K562 (cell line): ENCODE data around the gene PIH1D1. TPM values are rescaled to one million over a fixed set of nuclear protein-coding genes. Genes with fewer than 3 reads are reported as not detected.

Source experiments
- CC2D1A ChIP-seq: fragments of 450-650 bp; IDR thresholded peaks from 2 replicates; pipeline ENCODE4 v1.6.1; 2017; ENCODE audit warnings: mild to moderate bottlenecking
- CCNT2 ChIP-seq: IDR thresholded peaks from 2 replicates; pipeline ENCODE4 v1.6.1; 2011; ENCODE audit warnings: borderline replicate concordance, low read depth, mild to moderate bottlenecking, moderate library complexity, mixed read lengths, low read length; ENCODE audit not compliant: insufficient read length; ENCODE audit errors: extremely low read depth
- CHD1 ChIP-seq: fragments of 200-600 bp; sonication (generic); IDR thresholded peaks from one replicate; pipeline ENCODE4 v1.6.1; 2012; ENCODE audit warnings: mild to moderate bottlenecking, moderate library complexity, low read length, inconsistent platforms
- E2F6 ChIP-seq, 2 experiments: IDR thresholded peaks; 2 replicates each; pipeline ENCODE4 v1.6.1; 2011; ENCODE audit warnings: borderline replicate concordance in 1 of 2, control low read depth in 1 of 2, low read depth in 1 of 2, low read length in 1 of 2, mild to moderate bottlenecking in 1 of 2, mixed read lengths in 1 of 2, moderate library complexity in 1 of 2; ENCODE audit not compliant: insufficient read depth in 1 of 2, insufficient read length in 1 of 2, poor library complexity in 1 of 2, severe bottlenecking in 1 of 2; ENCODE audit errors: extremely low read depth in 1 of 2
- ETS1 ChIP-seq: conservative IDR thresholded peaks from 2 replicates; pipeline ENCODE4 v1.6.1; 2011; ENCODE audit warnings: low read depth, mild to moderate bottlenecking, low read length; ENCODE audit not compliant: control insufficient read depth
- ETS2 ChIP-seq: IDR thresholded peaks from 2 replicates; pipeline ENCODE4 v1.6.1; 2016; ENCODE audit warnings: borderline replicate concordance, missing genetic modification characterization, mild to moderate bottlenecking, moderate library complexity, missing compliant biosample characterization; ENCODE audit not compliant: poor library complexity, severe bottlenecking
- FOXA3 ChIP-seq, 2 experiments: fragments of 450-650 bp in 1 of 2; sonication (generic) in 1 of 2; formaldehyde crosslinking; IDR thresholded peaks in 1 of 2; conservative IDR thresholded peaks in 1 of 2; 2 replicates each; pipeline versions ENCODE4 v1.4.0 to v1.8.0; 2020 to 2022; ENCODE audit warnings: mild to moderate bottlenecking in 2 of 2, missing genetic modification reagents in 1 of 2
- NCOA4 ChIP-seq: fragments of 450-650 bp; IDR thresholded peaks from 2 replicates; pipeline ENCODE4 v1.6.1; 2018; ENCODE audit warnings: mild to moderate bottlenecking; ENCODE audit not compliant: partially characterized antibody
- NFIC ChIP-seq: fragments of 450-650 bp; IDR thresholded peaks from 2 replicates; pipeline ENCODE4 v1.6.1; 2017; ENCODE audit warnings: mild to moderate bottlenecking, inconsistent platforms
- NFRKB ChIP-seq: fragments of 450-650 bp; IDR thresholded peaks from 2 replicates; pipeline ENCODE4 v1.6.1; 2016; ENCODE audit warnings: low read depth
- NKRF ChIP-seq: fragments of 450-650 bp; IDR thresholded peaks from 2 replicates; pipeline ENCODE4 v1.6.1; 2016; ENCODE audit warnings: borderline replicate concordance
- POLR3G ChIP-seq: IDR thresholded peaks from 2 replicates; pipeline ENCODE4 v1.6.1; 2011; ENCODE audit not compliant: insufficient read length, insufficient replicate concordance; ENCODE audit errors: extremely low read depth
- RBFOX2 ChIP-seq: fragments of 200-400 bp; formaldehyde crosslinking; IDR thresholded peaks from 2 replicates; pipeline ENCODE4 v1.6.1; 2017; ENCODE audit warnings: low read depth, mild to moderate bottlenecking, low read length, moderate library complexity
- RBM34 ChIP-seq: fragments of 200-400 bp; formaldehyde crosslinking; IDR thresholded peaks from 2 replicates; pipeline ENCODE4 v1.6.1; 2018; ENCODE audit warnings: low read length, borderline replicate concordance; ENCODE audit not compliant: insufficient read depth
- STAT5B ChIP-seq: fragments of 250-450 bp; sonication (Bioruptor Pico); IDR thresholded peaks from 2 replicates; pipeline ENCODE4 v1.8.0; 2021; ENCODE audit warnings: mild to moderate bottlenecking, inconsistent platforms
- TAF1 ChIP-seq: IDR thresholded peaks from 2 replicates; pipeline ENCODE4 v1.6.1; 2011; ENCODE audit warnings: mild to moderate bottlenecking, low read length, moderate library complexity; ENCODE audit not compliant: insufficient read depth, control insufficient read depth, severe bottlenecking; ENCODE audit errors: extremely low read depth
- ZFPM2 ChIP-seq: fragments of 250-450 bp; sonication (Bioruptor Pico); IDR thresholded peaks from 2 replicates; pipeline ENCODE4 v1.5.1; 2022; ENCODE audit warnings: mild to moderate bottlenecking
- ZNF77 ChIP-seq: fragments of 250-450 bp; sonication (Bioruptor Pico); IDR thresholded peaks from 2 replicates; pipeline ENCODE4 v1.5.0; 2020
- polyA plus RNA-seq, 8 experiments: library from polyadenylated mRNA; depleted of rRNA in 4 of 8; stranded (reverse) in 5 of 8; unstranded in 3 of 8; fragments of >200 nt; fragmentation: Nextera tagmentation in 2 of 8; fragmentation: Illumina TruSeq in 1 of 8; extraction: Ambion mirVana in 2 of 8; extraction: Trizol in 1 of 8; gene quantifications; 2 replicates each; pipeline versions ENCODE4 v1.2.1 to v1.2.3, GENCODE V29; 2011 to 2014; ENCODE audit warnings: inconsistent platforms in 1 of 8, missing spikeins in 1 of 8
- total RNA-seq, 7 experiments: library from RNA; depleted of rRNA in 6 of 7; stranded (reverse); fragments of >200 nt in 6 of 7; fragmentation: Illumina TruSeq in 2 of 7; extraction: Trizol in 2 of 7; gene quantifications; 2 replicates each; pipeline versions ENCODE4 v1.2.1 to v1.2.3, GENCODE V29; 2011 to 2021; ENCODE audit warnings: low replicate concordance in 1 of 7
- TF ChIP-seq, protein P1 (sequence below): fragments of 250-450 bp; sonication (Bioruptor Pico); IDR thresholded peaks from 2 replicates; pipeline ENCODE4 v1.9.0; 2021; ENCODE audit warnings: mild to moderate bottlenecking, inconsistent platforms

The PIH1D1 gene
- total and polyA plus RNA-seq, 9 of the 15 experiments (the other 6 are each of a cell fraction or from before 2014, with no cell fraction given), result 26.5 to 224 (median 137) TPM

- TF ChIP-seq, protein P1, sequence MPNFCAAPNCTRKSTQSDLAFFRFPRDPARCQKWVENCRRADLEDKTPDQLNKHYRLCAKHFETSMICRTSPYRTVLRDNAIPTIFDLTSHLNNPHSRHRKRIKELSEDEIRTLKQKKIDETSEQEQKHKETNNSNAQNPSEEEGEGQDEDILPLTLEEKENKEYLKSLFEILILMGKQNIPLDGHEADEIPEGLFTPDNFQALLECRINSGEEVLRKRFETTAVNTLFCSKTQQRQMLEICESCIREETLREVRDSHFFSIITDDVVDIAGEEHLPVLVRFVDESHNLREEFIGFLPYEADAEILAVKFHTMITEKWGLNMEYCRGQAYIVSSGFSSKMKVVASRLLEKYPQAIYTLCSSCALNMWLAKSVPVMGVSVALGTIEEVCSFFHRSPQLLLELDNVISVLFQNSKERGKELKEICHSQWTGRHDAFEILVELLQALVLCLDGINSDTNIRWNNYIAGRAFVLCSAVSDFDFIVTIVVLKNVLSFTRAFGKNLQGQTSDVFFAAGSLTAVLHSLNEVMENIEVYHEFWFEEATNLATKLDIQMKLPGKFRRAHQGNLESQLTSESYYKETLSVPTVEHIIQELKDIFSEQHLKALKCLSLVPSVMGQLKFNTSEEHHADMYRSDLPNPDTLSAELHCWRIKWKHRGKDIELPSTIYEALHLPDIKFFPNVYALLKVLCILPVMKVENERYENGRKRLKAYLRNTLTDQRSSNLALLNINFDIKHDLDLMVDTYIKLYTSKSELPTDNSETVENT (CRISPR knock-in tag), result peak; percentile 32; the same call in 1 of the 2 replicates
- peak; percentile 33 to 82 for TF ChIP-seq E2F6 (IDR thresholded peaks at IDR 0.05; ENCODE audit: borderline replicate concordance in 1 of 2, extremely low read depth in 1 of 2, insufficient read depth in 1 of 2, insufficient read length in 1 of 2, low read depth in 1 of 2, low read length in 1 of 2, poor library complexity in 1 of 2, severe bottlenecking in 1 of 2)
- peak; percentile 98 for TF ChIP-seq ETS1
- peak; percentile 55; the same call in 1 of the 2 replicates for TF ChIP-seq NKRF
- TF ChIP-seq ZNF77 (CRISPR knock-in tag), result no peak
- TF ChIP-seq ETS2 (tag), result no peak
- peak; percentile 57 for TF ChIP-seq CCNT2
- TF ChIP-seq TAF1, result no peak
- TF ChIP-seq POLR3G, result no peak
- TF ChIP-seq NFIC, result peak; percentile 81
- TF ChIP-seq STAT5B (CRISPR knock-in tag), result no peak
- TF ChIP-seq CHD1, result no peak
- TF ChIP-seq NFRKB, result no peak
- no peak for TF ChIP-seq FOXA3 (CRISPR knock-in tag; conservative IDR thresholded peaks at IDR 0.05 in 1 of 2, IDR thresholded peaks at IDR 0.05 in 1 of 2)
- no peak for TF ChIP-seq ZFPM2 (CRISPR knock-in tag)
- TF ChIP-seq NCOA4, result no peak
- TF ChIP-seq RBM34, result no peak
- peak; percentile 65 for TF ChIP-seq CC2D1A
- peak; percentile 76 for TF ChIP-seq RBFOX2
Observed at GRCh38 chr19:49443366-49444099, 8.1 kb downstream of the PIH1D1 start (continued).
